Ureter (tissue), 1 donor: Measurements from ENCODE around the gene GRAPL. TPM values are rescaled to one million over a fixed set of nuclear protein-coding genes. Genes with fewer than 3 reads are reported as not detected.
"Not testable (repeated sequence)": the region's sequence is repeated elsewhere in the genome, so short reads cannot be mapped to it uniquely, and the experiment has no call there.

Experiments
- DNase-seq: peaks from one replicate; pipeline ENCODE4 v3.0.0-alpha.2; 2020; ENCODE audit warnings: low spot score
- total RNA-seq: library from RNA; stranded (reverse); gene quantifications from one replicate; pipeline ENCODE4 v1.2.4, GENCODE V29; 2023
- donor health status: DM: yes; HTN: yes; CAD: no.

The GRAPL gene
- total RNA-seq, 1 donor from 2014 or later: 2.3 TPM

- not testable (repeated sequence) for DNase-seq
These were observed 61.7 kb downstream of the GRAPL start for GRCh38 chr17:19188870-19189708.

- not testable (repeated sequence) for DNase-seq
These were observed 62.5 kb downstream of the GRAPL start for GRCh38 chr17:19189781-19190405.

- DNase-seq: not testable (repeated sequence)
These were observed 69.2 kb downstream of the GRAPL start for GRCh38 chr17:19196382-19197204.

GRCh38 chr17:19202448-19202847 lies 75.1 kb downstream of the GRAPL start:
- DNase-seq: not testable (repeated sequence)

GRCh38 chr17:19203429-19203828 lies 76.0 kb downstream of the GRAPL start:
- not testable (repeated sequence) for DNase-seq

Other genes starting within 250 kb of the GRAPL start
- gene SLC5A10, start 175.4 kb upstream of the GRAPL start, total RNA-seq: not detected
- 8.3 TPM for gene FAM83G, start 122.8 kb upstream of the GRAPL start, total RNA-seq
- 3.6 TPM for gene GRAP, start 80.6 kb upstream of the GRAPL start, total RNA-seq
- 63.9 TPM for gene EPN2, start 109.8 kb downstream of the GRAPL start, total RNA-seq
- gene B9D1, start 235.1 kb downstream of the GRAPL start, total RNA-seq: 22.7 TPM